Stimulated activated CD4-positive, alpha-beta T cell treated with anti-CD3 and anti-CD28 coated beads, Interleukin-1b, Interleukin-23, amount 100 ng/mL, for 4 hours (primary cell): ENCODE results near the gene ERVFRD-1.
"Not testable (repeated sequence)": the region's sequence is repeated elsewhere in the genome, so short reads cannot be mapped to it uniquely, and the experiment has no call there.

Experiments
- DNase-seq, 2 donors: peaks; one replicate each; pipeline ENCODE4 v3.0.0-alpha.2; 2020; ENCODE audit warnings: low read depth in 2 of 2

The ERVFRD-1 gene

DNA sequence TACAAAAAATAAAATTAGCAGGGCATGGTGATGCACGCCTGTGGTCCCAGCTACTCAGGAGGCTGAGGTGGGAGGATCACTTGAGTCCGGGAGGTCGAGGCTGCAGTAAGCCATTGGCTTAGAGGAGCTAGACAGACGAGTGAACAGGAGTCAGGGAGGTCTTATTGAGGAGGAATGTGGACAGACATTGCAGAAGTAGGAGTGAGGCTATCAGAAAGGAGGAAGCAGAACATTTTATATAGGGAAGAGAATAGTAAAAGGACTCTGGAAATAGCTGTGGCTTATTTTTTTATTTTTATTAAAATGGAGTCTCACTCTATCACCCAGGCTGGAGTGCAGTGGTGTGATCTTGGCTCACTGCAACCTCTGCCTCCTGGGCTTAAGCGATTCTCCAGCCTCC is 20.4 kb downstream of the ERVFRD-1 start:
- not testable (repeated sequence) for DNase-seq

DNA sequence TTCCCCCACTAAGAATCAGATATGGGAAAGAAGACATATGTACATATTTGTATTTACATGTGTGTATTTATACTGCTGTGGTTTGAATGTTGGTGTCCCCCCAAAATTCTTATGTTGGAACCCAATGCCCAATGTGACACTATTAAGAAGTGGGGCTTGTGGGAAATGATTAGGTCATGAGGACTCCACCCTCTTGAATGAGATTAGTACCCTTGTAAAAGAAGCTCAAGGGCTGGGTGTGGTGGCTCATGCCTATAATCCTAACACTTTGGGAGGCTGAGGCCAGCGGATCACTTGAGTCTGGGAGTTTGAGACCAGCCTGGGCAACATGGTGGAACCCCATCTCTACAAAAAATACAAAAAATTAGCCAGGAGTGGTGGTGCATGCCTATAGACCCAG is 21.8 kb downstream of the ERVFRD-1 start:
- DNase-seq: no peak

DNA sequence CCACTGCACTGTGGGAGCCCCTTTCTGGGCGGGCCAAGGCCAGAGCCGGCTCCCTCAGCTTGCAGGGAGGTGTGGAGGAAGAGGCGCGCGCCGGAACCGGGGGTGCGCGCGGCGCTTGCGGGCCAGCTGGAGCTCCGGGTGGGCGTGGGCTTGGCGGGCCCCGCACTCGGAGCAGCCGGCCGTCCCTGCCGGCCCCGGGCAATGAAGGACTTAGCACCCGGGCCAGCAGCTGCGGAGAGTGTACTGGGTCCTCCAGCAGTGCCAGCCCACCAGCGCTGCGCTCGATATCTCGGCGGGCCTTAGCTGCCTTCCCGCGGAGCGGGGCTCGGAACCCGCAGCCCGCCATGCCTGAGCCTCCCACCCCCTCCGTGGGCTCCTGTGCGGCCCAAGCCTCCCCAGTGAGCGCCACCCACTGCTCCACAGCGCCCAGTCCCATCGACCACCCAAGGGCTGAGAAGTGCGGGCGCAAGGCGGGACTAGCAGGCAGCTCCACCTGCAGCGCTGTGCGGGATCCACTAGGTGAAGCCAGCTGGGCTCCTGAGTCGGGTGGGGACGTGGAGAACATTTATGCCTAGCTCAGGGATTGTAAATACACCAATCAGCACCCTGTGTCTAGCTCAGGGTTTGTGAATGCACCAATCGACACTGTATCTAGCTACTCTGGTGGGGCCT is 24.2 kb downstream of the ERVFRD-1 start:
- DNase-seq: not testable (repeated sequence)

DNA sequence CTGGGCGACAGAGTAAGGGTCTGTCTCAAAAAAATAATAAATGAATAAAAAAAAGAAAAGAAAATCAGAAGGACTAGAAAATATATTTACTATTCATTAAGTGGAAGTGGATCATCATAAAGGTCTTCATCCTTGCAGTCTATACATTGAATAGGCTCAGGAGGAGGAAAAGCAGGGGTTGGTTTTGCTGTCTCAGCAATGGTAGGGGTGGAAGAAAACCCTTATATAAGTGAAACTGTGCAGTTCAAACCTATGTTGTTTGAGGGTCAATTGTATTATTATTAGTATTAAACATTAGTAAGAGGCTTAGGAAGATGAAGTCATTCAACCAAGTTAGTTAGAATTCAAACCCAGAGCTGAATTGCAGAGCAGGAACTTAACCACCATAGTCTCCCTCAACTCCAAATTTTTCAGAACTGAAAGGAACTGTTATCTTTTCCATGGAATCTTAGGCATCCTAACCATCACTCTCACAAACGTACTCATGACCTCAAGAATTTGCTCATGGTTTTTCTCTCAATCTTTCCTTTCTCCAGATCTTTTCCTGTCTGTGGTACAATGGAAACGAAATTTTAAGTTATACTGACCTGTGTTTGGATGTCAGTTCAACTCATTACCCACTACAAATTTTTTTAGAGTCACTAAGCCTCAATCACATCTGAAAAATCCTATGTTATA is 25.6 kb downstream of the ERVFRD-1 start:
- DNase-seq: no peak

DNA sequence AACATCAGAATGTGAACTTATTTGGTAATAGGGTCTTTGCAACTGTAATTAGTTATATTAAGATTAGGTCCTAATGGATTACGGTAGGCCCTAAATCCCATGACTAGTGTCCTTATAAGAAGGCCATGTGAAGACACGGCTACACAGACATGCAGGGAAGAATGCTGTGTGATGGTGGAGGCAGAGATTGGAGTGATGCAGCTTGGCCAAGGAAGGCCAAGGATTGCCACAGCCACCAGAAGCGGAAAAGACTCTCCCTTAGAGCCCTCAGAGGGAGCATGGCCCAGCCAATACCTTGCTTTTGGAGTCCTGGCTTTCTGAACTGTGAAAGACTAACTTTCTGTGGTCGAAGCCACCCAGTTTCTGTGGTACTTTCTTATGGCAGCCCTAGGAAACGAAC is 27.6 kb downstream of the ERVFRD-1 start:
- DNase-seq: no peak

DNA sequence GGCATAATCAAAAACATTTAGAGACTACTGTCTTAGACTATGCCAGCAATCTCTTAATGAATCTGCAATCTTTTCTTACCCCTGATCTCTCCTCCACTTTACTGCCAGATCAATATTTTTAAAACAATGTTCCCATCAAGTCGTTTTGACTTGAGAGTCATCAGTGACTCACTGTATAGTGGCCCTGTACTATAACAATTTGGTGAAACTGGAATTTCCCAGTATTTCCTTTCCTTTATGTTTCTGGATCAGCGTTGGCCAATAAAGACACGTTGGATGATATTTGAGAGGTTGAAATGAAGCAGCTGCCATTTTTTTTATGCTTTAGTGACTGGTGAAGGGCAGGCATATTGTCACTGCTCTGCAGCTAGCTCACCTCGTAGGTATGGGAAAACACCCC is 28.0 kb downstream of the ERVFRD-1 start:
- no peak for DNase-seq

DNA sequence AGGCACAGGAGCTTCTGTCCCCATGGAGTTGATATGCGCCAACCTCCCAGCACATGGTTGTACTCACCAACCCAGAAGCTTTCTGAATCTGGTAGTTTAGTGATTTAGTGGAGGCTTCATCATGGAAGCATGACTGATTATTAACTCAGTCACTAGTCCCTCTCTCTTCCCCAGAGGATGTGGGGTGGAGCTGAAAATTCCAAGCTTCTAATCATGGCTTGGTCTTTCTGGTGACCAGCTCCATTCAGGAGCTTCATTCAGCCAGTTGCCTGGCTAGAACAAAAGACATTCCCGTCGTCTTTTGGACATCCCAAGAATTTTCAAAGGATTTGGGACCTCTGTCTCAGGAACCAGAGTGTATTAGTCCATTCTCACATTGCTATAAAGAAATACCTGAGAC is 31.2 kb downstream of the ERVFRD-1 start:
- DNase-seq: no peak

DNA sequence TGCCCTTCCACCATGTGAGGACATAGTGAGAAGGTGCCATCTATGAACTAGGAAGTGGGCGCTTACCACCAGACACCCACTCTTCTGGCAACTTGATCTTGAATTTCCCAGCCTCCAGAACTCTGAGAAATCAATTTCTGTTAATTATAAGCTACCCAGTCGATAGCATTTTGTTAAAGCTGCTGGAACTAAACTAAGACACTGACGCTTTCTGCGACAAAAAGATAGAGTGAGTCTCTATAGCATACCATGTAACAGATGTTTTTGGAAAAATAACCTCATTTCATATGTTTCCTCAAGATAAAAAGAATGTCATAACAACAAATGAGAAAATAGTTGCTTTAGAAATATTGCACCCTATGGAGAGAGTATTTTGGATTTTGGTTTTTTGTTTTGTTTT is 33.3 kb downstream of the ERVFRD-1 start:
- DNase-seq: no peak

DNA sequence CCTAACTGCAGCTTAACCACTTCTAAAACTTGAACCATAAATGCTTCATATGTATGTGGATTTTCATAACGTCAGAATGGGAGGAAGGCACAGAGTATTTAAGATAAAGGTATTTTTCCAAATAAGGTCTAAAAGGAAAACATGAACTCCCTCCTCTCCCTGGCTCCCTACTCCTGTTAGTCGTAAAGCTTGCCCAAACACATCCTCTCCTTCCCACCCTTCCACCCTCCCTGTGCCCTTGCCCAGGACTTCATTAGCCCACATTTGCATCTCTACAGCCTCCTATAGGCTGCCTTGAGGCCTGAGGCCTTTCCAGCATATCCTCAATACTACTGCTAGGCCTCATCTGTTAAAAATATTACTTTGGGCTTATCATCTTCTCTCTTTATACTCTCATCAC is 35.0 kb downstream of the ERVFRD-1 start:
- no peak for DNase-seq

DNA sequence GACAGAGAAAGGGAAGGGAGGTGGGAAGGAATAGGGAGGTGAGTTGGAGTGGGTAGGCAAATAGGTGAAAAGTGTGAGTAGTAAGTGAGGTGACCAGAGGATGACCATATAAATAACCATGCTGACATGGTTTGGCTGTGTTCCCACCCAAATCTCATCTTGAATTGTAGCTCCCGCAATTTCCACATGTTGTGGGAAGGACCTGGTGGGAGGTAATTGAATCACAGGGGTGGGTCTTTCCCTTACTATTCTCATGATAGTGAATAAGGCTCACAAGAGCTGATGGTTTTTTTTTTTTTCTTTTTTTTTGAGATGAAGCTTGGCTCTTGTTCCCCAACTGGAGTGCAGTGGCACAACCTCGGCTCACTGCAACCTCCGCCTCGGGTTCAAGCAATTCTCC is 39.4 kb downstream of the ERVFRD-1 start:
- DNase-seq: no peak

DNA sequence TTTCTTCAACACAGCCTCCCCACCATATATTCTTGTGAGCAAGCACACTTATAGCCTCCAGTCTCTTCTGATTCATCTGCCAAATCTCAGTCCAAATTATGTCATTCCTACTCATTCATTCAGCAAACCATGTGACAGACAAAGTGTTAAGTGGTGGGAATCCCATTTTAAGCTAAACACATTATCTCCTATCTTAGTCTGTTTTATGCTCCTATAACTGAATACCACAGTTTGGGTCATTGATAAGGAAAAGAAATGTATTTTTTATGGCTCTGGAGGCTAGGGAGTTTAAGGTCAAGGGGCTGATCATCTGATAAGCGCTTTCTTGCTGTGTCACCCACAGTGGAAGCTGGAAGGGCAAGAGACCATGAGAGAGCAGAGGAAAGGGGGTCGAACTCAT is 41.8 kb downstream of the ERVFRD-1 start:
- no peak for DNase-seq

DNA sequence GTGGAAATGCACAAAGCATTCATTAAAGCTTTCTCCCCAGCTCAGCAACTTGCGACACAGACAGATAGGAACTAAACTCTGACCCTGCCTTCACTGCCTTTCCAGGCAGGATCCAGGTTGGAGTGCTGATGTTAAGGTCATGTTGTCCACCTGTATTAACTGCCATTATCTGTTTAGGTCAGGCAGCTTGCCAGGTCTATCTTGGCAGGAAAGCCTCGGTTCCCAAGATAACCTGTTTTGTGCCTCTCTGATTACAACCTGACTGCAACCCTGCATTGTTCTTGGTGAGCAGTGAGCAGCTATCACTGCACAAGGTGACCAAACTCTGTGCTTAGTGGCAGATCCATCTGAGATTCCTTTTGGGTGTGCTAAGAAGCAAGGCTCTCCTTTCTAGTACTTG is 44.2 kb downstream of the ERVFRD-1 start:
- DNase-seq: no peak

DNA sequence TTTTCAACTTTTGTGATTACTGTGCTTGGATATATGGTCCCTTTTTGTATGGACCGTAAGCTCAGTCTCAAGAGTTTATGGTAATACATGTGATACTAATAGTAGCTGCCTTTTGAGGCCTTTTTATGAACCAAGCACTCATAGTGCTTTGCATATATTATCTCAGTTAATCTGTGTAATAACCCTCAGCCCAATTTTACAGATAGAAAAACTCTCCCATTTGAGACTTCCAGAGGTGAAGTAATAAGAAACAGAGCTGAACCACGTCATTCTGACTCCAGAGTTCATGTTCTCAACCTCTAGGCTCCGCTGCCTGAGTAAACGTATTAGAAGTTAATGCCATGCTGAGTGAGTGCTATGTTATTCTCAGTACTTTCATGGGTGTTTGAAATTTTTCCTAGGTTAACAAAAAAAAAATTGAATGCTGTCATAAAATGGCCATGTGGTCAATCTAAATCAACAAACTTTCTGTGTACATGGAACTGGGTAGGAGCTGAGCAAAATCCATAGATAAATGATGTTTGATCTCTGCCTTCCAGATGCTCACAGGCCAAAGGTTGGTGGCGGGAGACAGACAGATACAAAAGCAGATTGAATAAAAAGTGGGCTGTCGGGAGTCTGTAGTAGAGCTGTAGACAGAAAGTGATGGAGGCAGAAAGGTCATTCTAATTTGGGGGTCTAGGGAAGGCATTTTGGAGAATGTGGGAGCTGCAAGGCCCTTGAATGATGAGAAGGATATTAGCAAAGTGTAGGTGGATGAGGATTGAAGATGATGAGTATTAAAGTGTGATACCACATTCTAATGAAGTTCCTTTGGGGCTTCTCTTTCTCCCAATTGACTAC is 44.8 kb downstream of the ERVFRD-1 start:
- DNase-seq: no peak

DNA sequence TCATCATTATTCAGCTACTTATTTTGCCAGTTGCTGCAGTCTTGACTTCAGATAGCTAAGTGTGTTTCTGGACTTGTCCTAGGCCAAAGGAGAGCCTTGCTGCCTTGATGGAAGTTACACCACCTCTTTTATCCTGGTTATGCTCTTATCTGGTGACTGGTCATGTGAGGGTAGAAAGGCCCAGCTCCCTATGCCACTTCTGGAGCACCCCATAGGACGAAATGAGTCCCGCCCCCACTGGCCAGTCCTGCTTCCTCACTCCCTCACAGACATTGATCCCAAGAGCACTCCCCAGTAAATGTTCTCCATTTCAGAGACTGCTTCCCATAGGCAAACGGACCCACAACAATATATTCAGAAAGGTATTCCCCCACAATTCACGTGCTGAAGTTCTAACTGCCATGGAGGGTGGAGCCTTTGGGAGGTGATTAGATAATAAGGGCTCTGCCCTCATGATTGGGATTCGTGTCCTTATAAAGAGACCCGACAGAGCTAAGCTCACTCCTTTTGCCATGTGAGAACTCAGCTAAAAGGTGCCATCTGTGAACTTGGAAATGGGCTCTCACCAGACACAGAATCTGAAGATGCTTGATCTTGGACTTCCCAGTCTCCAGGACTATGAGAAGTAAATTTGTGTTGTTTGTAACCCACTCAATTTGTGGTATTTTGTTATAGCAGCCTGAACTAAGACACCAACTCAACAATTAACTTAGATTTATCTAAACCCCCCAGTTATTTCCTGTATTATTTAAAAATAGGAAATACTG is 45.9 kb downstream of the ERVFRD-1 start:
- DNase-seq: no peak

DNA sequence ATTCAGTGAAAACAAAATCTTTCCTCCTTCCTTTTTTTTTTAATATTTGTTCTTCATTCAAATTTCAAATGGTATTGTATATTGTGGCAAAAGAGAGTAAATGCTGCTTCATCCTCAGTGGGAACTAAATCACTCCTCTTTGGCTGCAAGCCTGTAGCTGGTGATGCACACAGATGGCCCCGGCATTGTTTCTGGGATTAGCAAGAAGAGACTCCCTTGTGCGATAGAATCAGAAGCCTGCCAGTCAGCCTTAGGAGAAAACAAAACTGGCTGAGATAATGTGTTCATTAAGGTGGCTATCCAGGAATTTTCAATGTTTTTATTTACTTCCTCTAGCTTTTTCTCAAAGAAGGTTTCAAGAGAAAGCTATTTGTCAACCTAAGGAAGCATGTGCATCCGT is 46.7 kb downstream of the ERVFRD-1 start:
- DNase-seq: no peak

DNA sequence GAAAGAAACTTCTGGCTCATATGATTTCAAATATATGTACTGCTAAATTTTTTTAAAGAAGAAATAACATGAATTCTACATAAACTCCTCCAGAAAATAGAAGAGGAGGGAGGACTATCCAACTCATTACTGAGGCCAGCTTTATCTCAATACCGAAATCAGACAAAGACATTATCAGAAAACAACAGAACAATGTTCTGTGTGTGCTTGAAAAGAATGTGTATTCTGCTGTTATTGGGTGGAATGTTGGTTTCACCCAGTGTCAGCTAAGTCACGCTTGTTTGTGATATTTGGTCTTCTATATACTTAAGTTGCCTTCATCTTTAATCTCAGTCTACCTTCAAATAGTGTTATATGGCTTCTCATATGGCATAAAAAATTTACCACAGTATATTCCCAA is 48.8 kb downstream of the ERVFRD-1 start:
- DNase-seq: no peak

DNA sequence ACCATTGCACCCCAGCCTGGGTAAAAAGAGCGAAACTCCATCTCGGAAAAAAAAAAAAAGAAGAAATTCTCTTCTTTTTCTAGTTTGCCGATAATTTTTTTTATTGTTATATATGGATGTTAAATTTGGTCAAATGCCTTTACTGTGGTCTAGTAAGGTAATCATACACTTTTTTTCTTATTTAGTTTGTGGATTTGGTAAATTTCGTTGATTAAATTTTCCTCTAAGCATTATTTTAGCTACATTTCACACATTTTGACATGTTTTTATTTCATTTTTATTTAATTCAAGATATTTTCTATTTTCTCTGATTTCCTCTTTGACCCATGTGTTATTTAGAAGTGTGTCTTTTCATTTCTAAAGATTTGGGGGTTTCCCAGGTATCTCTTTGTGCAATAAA is 49.4 kb downstream of the ERVFRD-1 start:
- no peak for DNase-seq

DNA sequence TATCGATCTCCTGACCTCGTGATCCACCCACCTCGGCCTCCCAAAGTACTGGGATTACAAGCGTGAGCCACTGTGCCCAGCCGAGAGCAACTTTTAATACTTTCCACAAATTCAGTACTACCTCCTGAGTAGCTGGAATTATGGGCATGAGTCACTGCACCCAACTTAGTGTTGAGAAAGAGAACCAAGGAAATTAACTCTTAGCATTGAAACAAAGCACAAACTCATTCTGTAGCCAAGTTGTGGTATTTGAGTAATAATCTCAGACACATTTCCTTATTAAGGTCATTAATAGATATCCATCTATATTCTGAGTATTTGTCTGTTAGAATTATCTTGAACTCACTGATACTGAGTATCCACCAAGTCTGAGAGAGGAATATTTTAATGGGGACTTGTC is 53.1 kb downstream of the ERVFRD-1 start:
- no peak for DNase-seq

DNA sequence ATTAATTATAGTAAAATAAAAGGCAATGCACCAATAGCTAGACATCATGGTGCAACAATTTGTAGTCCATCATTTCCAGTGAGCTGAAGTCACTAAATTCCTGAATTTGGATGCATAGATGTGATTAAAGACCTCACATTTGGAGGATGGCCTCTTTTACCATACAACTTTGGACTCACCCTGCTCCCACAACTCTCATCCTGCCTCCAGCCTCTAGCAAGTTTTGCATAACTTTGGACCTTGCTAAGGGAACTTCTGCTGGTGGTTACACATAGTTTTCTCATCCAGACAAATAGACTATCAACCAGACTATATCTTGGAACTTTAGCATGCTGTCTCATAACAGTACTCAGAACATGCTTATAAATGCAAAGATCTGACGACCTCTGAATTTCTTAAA is 54.7 kb downstream of the ERVFRD-1 start:
- DNase-seq: no peak

DNA sequence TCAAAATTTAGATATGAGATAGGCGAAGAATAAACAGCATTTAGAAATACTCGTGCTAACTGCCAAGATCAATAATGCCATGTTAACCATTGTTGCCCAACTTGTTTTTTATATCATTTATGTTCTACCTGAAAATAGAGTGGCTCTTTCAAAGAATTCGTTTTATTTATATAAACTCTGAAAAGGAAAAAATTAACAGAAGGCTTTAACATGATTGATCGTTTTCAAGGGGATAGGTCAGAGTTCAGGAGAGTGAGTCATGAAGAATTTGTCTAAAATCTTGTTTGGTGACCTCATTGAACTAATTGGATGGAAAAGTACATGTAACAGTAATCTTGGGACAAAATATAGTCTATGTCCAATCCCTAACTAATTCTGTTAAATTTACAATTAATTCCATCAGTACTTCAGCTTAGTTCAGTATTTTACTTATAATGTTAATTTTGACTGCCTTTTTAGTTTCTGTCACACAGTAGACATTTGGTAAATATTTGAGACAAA is 56.3 kb downstream of the ERVFRD-1 start:
- no peak for DNase-seq

DNA sequence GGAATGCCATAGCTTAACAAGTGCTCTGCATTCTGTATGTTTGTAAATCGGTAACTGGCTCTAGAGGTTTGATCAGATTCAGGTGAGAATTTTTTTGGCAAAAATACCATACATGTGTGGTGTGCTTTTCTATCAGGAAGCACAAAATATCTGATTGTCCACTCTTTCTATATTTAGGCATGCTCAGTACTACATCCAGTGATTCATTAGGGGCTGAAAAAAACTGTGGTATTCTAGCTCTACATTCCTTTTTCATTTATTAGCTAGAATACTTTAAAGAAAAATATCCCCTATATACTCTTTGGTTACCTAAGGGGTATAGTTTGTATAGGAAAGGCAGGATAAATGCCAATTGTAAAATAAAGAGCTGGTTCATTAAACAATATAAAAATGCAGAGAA is 56.8 kb downstream of the ERVFRD-1 start:
- DNase-seq: no peak

DNA sequence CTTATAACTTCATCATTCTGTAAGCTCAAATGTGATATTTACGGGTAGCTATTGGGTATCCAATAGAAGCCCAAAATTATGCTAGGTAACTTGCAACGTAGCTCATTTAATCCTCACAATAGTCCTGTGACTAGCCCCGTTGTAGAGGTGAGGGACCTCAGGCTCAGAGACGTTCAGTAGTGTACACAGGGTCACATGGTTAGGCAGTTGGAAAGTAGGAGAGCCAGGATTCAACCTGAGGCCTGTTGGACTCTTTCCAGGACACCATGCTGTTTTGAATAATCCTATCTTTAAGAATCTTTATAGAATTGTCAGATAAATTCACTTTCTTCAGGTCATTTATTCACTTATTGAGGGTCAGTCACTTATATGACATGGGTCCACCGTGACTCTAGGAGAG is 58.2 kb downstream of the ERVFRD-1 start:
- no peak for DNase-seq
